Nephron progenitor cell (in vitro differentiated cells): ENCODE data around the gene ATF2.

Experiments
- DNase-seq: peaks from one replicate; pipeline ENCODE4 v3.0.0; 2021
- H3K27ac Mint-ChIP-seq: 2 replicates; pipeline ENCODE4 v1.8.0; 2021; ENCODE audit warnings: mild to moderate bottlenecking, moderate library complexity, mixed read lengths
- H3K27me3 Mint-ChIP-seq: 2 replicates; pipeline ENCODE4 v1.8.0; 2021; ENCODE audit warnings: mild to moderate bottlenecking, low read depth, mixed read lengths; ENCODE audit not compliant: poor library complexity
- H3K36me3 Mint-ChIP-seq: 2 replicates; pipeline ENCODE4 v1.8.0; 2021; ENCODE audit warnings: low read depth, mixed read lengths
- H3K4me1 Mint-ChIP-seq: 2 replicates; pipeline ENCODE4 v1.8.0; 2021; ENCODE audit warnings: mixed read lengths
- H3K4me3 Mint-ChIP-seq: 2 replicates; pipeline ENCODE4 v1.8.0; 2021; ENCODE audit warnings: mild to moderate bottlenecking, moderate library complexity, mixed read lengths
- H3K9me3 Mint-ChIP-seq: 2 replicates; pipeline ENCODE4 v1.8.0; 2021; ENCODE audit warnings: mild to moderate bottlenecking, moderate library complexity, mixed read lengths
- CTCF ChIP-seq: fragments of 200-600 bp; sonication (generic); IDR thresholded peaks from 2 replicates; pipeline ENCODE4 v1.5.0; 2021; ENCODE audit warnings: antibody characterized with exemption

The ATF2 gene

GRCh38 chr2:175025946-175026345 lies 142.1 kb downstream of the ATF2 start:
- DNase-seq = no peak
- Mint-ChIP-seq H3K9me3 (peaks cover 5% of the 10 kb centered on the region), H3K4me1 (peaks cover 25% of the 10 kb centered on the region), H3K27ac (no peak overlapping the region), H3K27me3 (no peaks in the 10 kb centered on the region), H3K4me3 (no peak overlapping the region), H3K36me3 (peaks cover 4% of the 10 kb centered on the region)
- TF ChIP-seq CTCF = no peak

GRCh38 chr2:175025233-175025632 lies 142.8 kb downstream of the ATF2 start:
- Mint-ChIP-seq H3K4me1 (peaks cover 18% of the 10 kb centered on the region), H3K9me3 (peaks cover 5% of the 10 kb centered on the region), H3K27me3 (no peaks in the 10 kb centered on the region), H3K36me3 (peaks cover 4% of the 10 kb centered on the region), H3K4me3 (no peak overlapping the region), H3K27ac (no peak overlapping the region)
- TF ChIP-seq CTCF = no peak
- DNase-seq = no peak

- peaks cover 4% of the 10 kb centered on the region for H3K36me3 Mint-ChIP-seq
- DNase-seq = no peak
- H3K4me1 Mint-ChIP-seq = peaks cover 12% of the 10 kb centered on the region
- peaks cover 5% of the 10 kb centered on the region for H3K9me3 Mint-ChIP-seq
- H3K27me3 Mint-ChIP-seq = no peaks in the 10 kb centered on the region
- TF ChIP-seq CTCF = no peak
- no peak overlapping the region for H3K4me3 Mint-ChIP-seq
- no peak overlapping the region for H3K27ac Mint-ChIP-seq
These were observed 145.1 kb downstream of the ATF2 start for GRCh38 chr2:175022923-175023322.
